Uterus (tissue), 4 donors: Measurements from ENCODE around the gene TRIM66. TPM values are rescaled to one million over a fixed set of nuclear protein-coding genes. Genes with fewer than 3 reads are reported as not detected.
A peak's percentile ranks its signal among the peaks of the same experiment; 100 is the strongest.

Experiments used
- DNase-seq, 2 donors: peaks; one replicate each; pipeline ENCODE4 v3.0.0-alpha.2; 2019 to 2020
- H3K27ac ChIP-seq, 2 donors: fragments of 200-600 bp; sonication (generic); 1 replicate in 1 of 2; 2 replicates in 1 of 2; pipeline ENCODE4 v1.5.1; 2016 to 2018
- H3K27me3 ChIP-seq, 2 donors: fragments of 200-600 bp; sonication (generic); one replicate each; pipeline ENCODE4 v1.5.1; 2018 to 2019; ENCODE audit warnings: control low read depth in 1 of 2
- H3K36me3 ChIP-seq, 2 donors: fragments of 200-600 bp; sonication (generic); one replicate each; pipeline ENCODE4 v1.5.1; 2019; ENCODE audit warnings: control low read depth in 1 of 2
- H3K4me1 ChIP-seq, 2 donors: fragments of 200-600 bp; sonication (generic); one replicate each; pipeline ENCODE4 v1.5.1; 2018 to 2019; ENCODE audit warnings: control low read depth in 1 of 2
- H3K4me3 ChIP-seq, 2 donors: fragments of 200-600 bp; sonication (generic); 1 replicate in 1 of 2; 2 replicates in 1 of 2; pipeline ENCODE4 v1.5.1; 2018 to 2019; ENCODE audit warnings: mild to moderate bottlenecking in 1 of 2
- H3K9me3 ChIP-seq, 2 donors: fragments of 200-600 bp; sonication (generic); one replicate each; pipeline ENCODE4 v1.5.1; 2019; ENCODE audit warnings: control low read depth in 1 of 2
- CTCF ChIP-seq, 4 experiments: fragments of 200-600 bp in 2 of 4; fragments of 450-650 bp in 2 of 4; sonication (generic) in 2 of 4; IDR thresholded peaks; one replicate each; pipeline ENCODE4 v1.5.1; 2016 to 2019; ENCODE audit warnings: antibody characterized with exemption in 4 of 4, mild to moderate bottlenecking in 2 of 4, moderate library complexity in 1 of 4
- POLR2A ChIP-seq, 2 donors: fragments of 450-650 bp; IDR thresholded peaks; one replicate each; pipeline ENCODE4 v1.6.1; 2016; ENCODE audit warnings: antibody characterized with exemption in 2 of 2, mild to moderate bottlenecking in 1 of 2, moderate library complexity in 1 of 2
- intact Hi-C: fragments of 100-400 bp; cut with DNase I; formaldehyde crosslinking; loops from one replicate; pipeline ENCODE4 v1.15.1; 2023; ENCODE audit warnings: low total_unique reads
- total RNA-seq, 4 donors: library from RNA; depleted of rRNA in 3 of 4; stranded (reverse); fragments of >200 nt in 3 of 4; gene quantifications; one replicate each; pipeline versions ENCODE4 v1.1.0 to v1.2.4, GENCODE V29; 2014 to 2023
- donor health status: DM: yes; HTN: yes; CAD: no.

The TRIM66 gene
- total RNA-seq, 4 donors from 2014 or later: 7.4 to 18.2 (median 10.5) TPM

- intact Hi-C loops: no loop called here
- no peak for DNase-seq
- no peaks in the 10 kb centered on the region for H3K9me3 ChIP-seq
- TF ChIP-seq CTCF (IDR thresholded peaks at IDR 0.05) (no peak), POLR2A (IDR thresholded peaks at IDR 0.05) (no peak)
- H3K27ac ChIP-seq: peak overlapping the region; percentile 94 to 99
- no peaks in the 10 kb centered on the region for H3K27me3 ChIP-seq
- peaks cover 25 to 27% of the 10 kb centered on the region in 2 donors for H3K4me1 ChIP-seq
- H3K36me3 ChIP-seq: no peaks in the 10 kb centered on the region
- H3K4me3 ChIP-seq: no peak overlapping the region
Observed at GRCh38 chr11:8729067-8729466, 46.6 kb upstream of the TRIM66 start.

GRCh38 chr11:8728563-8728962 lies 46.1 kb upstream of the TRIM66 start:
- no peaks in the 10 kb centered on the region for H3K9me3 ChIP-seq
- intact Hi-C loops: no loop called here
- peak overlapping the region; percentile 94 to 99 for H3K27ac ChIP-seq
- no peaks in the 10 kb centered on the region for H3K27me3 ChIP-seq
- no peaks in the 10 kb centered on the region for H3K36me3 ChIP-seq
- H3K4me3 ChIP-seq: no peak overlapping the region
- DNase-seq: peak; percentile 55 to 76
- H3K4me1 ChIP-seq: peaks cover 21 to 25% of the 10 kb centered on the region in 2 donors
- TF ChIP-seq CTCF (IDR thresholded peaks at IDR 0.05): no peak
- TF ChIP-seq POLR2A (IDR thresholded peaks at IDR 0.05): no peak

GRCh38 chr11:8726395-8726794 lies 43.9 kb upstream of the TRIM66 start:
- no peak for DNase-seq
- H3K27me3 ChIP-seq: no peaks in the 10 kb centered on the region
- intact Hi-C loops: no loop called here
- TF ChIP-seq CTCF (IDR thresholded peaks at IDR 0.05) (no peak), POLR2A (IDR thresholded peaks at IDR 0.05) (no peak)
- H3K4me3 ChIP-seq: no peak overlapping the region
- H3K36me3 ChIP-seq: no peaks in the 10 kb centered on the region
- H3K4me1 ChIP-seq: peaks cover 22 to 33% of the 10 kb centered on the region in 2 donors
- no peaks in the 10 kb centered on the region for H3K9me3 ChIP-seq
- H3K27ac ChIP-seq: peak overlapping the region; percentile 94 to 99

GRCh38 chr11:8724682-8725081 lies 42.2 kb upstream of the TRIM66 start:
- no peak for DNase-seq
- H3K36me3 ChIP-seq: no peaks in the 10 kb centered on the region
- H3K4me3 ChIP-seq: no peak overlapping the region
- no peaks in the 10 kb centered on the region for H3K9me3 ChIP-seq
- peak overlapping the region; percentile 94 to 99 for H3K27ac ChIP-seq
- TF ChIP-seq POLR2A (IDR thresholded peaks at IDR 0.05) (no peak), CTCF (IDR thresholded peaks at IDR 0.05) (no peak)
- no peaks in the 10 kb centered on the region for H3K27me3 ChIP-seq
- intact Hi-C loops: no loop called here
- peaks cover 20 to 36% of the 10 kb centered on the region in 2 donors for H3K4me1 ChIP-seq

- H3K36me3 ChIP-seq: no peaks in the 10 kb centered on the region
- H3K27me3 ChIP-seq: no peaks in the 10 kb centered on the region
- H3K4me1 ChIP-seq: peaks cover 19 to 41% of the 10 kb centered on the region in 2 donors
- no peak for DNase-seq
- peak overlapping the region; percentile 94 to 99 for H3K27ac ChIP-seq
- H3K9me3 ChIP-seq: no peaks in the 10 kb centered on the region
- no peak overlapping the region for H3K4me3 ChIP-seq
- intact Hi-C loops: no loop called here
- TF ChIP-seq POLR2A (IDR thresholded peaks at IDR 0.05): no peak
- no peak for TF ChIP-seq CTCF (IDR thresholded peaks at IDR 0.05)
Observed at GRCh38 chr11:8723711-8724110, 41.2 kb upstream of the TRIM66 start.
